ENCODE results near the gene DVL1.

Gene DVL1

DNA sequence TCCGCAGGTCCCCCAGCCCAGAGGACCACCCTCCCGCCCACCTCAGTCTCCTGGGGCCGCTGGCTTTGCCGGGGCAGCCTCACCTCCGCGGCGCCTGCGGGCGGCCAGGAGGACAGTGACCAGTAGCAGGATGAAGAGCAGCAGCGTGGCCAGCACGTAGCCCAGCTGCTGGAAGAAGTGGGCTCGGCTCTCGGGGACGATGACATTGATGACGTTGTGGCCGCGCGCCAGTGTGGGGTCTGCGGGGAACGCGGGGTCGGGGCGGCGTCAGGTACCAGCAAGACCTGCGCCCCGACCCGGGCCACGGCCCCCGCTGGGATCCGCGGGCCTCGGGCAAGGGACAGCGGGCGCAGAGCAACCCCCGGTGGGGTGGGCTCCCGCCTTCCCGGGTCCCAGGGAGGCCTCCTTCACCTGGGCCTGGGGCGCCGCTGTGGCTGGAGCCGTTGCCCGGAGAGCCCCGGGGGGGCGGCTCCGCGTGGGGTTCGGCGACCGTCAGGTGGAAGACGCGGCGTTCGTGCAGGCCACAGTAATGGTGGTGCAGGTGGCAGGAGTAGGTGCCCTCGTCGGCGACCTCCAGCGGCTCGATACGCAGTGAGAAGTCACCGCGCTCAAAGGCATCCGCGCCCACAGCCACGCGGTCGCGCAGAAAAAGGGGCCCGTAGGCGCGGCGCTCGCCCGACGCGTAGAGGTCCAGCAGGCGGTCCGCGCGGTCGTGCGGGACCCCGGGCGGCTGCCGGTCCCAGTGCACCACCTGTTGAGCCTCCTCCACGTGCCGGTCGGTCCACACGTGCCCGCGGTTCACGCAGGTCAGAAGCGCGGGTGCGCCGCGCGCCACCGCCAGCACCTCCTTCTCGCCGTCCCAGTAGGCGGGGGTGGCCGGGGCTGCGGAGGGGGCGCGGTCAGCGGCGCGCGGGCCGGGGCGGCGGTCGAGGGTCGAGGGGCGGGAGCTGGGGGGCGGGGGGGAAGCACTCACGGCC, 5.3 kb upstream of the DVL1 start:
- H3K4me3 ChIP-seq (ENCODE audit: low read length), result peak overlapping the region; percentile 93
- DNase-seq (ENCODE audit: low read depth), result no peak
- TF ChIP-seq, protein P1, sequence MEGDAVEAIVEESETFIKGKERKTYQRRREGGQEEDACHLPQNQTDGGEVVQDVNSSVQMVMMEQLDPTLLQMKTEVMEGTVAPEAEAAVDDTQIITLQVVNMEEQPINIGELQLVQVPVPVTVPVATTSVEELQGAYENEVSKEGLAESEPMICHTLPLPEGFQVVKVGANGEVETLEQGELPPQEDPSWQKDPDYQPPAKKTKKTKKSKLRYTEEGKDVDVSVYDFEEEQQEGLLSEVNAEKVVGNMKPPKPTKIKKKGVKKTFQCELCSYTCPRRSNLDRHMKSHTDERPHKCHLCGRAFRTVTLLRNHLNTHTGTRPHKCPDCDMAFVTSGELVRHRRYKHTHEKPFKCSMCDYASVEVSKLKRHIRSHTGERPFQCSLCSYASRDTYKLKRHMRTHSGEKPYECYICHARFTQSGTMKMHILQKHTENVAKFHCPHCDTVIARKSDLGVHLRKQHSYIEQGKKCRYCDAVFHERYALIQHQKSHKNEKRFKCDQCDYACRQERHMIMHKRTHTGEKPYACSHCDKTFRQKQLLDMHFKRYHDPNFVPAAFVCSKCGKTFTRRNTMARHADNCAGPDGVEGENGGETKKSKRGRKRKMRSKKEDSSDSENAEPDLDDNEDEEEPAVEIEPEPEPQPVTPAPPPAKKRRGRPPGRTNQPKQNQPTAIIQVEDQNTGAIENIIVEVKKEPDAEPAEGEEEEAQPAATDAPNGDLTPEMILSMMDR (conservative IDR thresholded peaks at IDR 0.05; ENCODE audit: low read length), result no peak

DNA sequence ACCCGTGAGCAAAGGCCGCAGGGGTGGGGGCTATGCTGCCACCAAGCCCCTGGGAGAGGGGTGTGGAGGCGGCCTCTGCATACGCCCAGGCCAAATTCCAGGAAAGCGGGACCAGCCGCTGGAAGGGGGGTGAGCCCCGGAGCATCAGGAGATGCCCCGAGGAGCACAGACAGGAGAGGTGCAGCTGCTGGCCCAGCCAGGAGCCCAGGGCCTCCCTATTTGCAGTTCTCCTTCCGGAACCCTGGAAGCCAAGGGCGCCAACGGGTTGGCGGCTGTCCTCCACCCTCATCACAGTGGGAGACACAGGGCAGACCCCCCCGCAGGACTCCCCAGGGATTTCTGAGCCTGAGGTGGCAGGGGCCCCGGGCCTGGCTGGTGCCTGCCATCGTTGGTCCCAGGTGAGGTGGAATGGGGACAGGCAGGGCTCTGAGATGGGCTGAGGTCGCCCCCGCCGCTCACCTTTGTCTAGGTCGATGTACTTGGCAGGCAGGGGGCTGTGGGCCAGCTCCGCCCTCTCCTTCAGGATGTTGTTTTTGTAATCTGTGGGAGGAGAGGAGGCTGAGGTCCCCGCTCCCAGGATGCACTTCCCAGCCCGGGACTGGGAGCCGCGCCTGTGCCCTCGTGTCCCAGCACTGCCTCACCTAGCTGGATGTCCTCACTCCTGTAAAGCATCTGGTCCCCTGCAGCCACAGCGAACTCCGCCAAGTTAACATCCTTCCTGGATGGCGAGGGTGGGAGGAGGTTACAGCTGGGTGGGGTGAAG, 4.4 kb upstream of the DVL1 start:
- H3K4me3 ChIP-seq (ENCODE audit: low read length), result peak overlapping the region; percentile 24; the same call in 1 of the 2 replicates
- no peak for DNase-seq (ENCODE audit: low read depth)
- TF ChIP-seq, protein P1 (conservative IDR thresholded peaks at IDR 0.05; ENCODE audit: low read length), result no peak

DNA sequence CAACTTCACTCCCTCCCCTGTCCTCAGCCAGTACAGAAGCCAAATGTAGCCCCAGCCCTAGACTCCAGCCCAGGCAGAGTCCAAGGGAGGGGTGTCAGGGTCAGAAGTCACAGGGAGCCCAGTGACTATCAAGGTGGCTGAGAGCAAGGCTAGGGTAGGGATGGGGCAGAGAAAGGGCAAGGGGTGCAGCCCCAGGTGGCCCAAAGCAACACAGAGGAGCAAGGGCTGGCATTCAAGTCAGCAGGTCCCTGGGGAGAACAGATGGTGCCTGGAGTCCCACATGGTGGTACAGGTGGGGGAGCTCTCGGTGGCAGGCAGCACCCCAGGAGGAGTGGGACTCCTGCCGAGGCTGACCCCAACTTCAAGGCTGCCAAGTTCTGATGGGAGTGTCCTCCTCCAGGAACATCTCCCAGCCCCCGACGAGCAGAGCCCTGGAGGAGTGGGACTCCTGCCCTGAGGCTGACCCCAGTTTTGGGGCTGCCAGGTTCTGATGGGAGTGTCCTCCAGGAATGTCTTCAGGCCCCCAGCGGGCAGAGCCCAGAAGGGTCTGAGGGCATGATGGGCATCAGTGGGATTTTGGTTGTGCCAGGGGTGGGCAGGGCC, 3.7 kb upstream of the DVL1 start:
- TF ChIP-seq, protein P1 (conservative IDR thresholded peaks at IDR 0.05; ENCODE audit: low read length), result no peak

DNA sequence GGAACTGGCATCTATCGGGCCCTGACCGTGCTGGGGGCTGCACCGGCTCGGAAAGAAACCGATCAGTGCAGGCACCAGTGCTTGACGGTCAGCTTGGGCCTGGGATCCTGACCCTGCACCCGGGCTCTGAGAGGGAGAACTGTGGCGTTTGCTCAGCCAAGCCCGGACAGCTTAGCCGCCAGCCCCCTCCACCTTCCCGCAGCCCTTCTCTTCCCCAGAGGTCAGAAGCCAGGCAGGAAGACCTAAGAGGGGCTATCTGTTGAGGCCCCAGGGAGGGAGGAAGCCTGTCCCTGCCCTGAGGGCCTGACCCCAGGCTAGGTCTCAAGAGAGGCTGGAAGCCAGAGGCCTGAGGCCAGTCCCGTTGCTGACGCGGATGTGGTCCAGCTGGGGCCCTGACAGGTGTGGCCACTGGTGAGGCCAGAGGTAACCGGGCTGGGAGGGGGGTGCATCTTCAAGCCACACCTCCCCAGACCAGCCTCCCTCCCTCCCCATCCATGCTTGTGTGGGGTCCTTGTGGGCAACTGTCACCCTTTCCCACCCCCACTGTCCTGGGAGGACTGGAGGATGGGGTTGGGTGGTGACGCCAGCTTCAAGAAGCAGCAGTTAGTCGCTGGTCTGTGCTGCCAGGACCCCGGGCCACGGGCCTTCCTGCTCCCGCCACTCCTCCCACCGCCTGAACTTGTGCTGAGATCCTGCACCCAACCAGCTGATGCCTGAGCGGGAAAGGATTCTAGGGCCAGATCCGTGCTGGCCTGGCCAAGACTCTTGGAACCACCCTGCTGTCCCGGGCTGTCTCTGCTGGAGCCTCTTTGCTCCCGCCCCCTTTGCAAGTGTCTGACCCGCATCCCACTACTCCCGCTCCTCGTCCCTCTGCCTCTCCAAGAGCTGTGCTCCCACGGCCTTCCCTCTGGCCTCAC, 2.6 kb upstream of the DVL1 start:
- DNase-seq (ENCODE audit: low read depth), result peak; percentile 51
- peak overlapping the region; percentile 31 for H3K4me3 ChIP-seq (ENCODE audit: low read length)
- TF ChIP-seq, protein P1 (conservative IDR thresholded peaks at IDR 0.05; ENCODE audit: low read length), result no peak

More for the DNA sequence above, 3.7 kb upstream of the DVL1 start:
- peak overlapping the region; percentile 31 for H3K4me3 ChIP-seq (ENCODE audit: low read length)
- DNase-seq (ENCODE audit: low read depth), result no peak

DNA sequence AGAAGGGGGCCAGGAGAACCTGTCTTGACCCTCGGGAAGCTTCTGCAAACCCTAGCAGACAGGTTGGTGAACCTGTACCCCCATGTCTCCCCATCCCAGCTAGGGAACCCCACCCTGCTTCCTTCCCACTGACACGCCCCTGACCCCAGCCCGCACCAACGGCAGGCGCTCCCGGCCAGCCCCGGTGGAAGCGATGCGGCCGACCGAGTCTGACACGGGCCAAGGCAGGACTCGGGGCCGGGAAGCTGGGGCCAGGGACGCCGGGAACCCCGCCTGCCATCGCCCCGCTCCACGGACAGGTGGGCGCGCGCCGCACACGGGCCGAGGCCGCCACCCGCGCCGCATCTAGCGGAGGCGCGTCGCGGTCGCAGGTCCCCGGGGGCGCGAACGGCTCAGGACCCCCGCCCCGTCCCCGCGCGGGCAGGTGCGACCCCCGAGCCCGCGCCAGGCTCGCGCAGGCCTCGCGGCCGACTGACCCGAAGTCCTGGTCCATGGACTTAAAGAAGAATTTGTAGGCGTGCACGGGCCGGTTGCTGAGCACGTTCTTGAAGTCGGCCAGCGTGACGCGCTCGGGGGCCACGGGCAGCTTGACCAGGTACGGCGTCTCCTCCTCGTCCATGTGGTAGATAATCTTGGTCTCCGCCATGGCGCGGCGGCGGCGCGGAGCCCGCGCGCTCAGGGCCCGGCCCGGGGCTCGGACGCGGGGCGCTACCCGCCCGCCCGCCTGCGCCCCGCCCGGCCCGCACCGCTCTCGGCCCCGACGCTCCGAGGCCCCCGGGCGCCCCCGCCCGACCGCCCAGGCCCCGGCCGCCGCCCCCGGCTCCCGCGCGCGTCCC, 580 bp downstream of the DVL1 start:
- TF ChIP-seq, protein P1 (conservative IDR thresholded peaks at IDR 0.05; ENCODE audit: low read length), result no peak
- DNase-seq (ENCODE audit: low read depth), result no peak

More for the DNA sequence above, 580 bp downstream of the DVL1 start:
- peak overlapping the region; percentile 75 for H3K4me3 ChIP-seq (ENCODE audit: low read length)

Data from AG10803 (cell line).